ENCODE data around the gene PTPN6.

DNA sequence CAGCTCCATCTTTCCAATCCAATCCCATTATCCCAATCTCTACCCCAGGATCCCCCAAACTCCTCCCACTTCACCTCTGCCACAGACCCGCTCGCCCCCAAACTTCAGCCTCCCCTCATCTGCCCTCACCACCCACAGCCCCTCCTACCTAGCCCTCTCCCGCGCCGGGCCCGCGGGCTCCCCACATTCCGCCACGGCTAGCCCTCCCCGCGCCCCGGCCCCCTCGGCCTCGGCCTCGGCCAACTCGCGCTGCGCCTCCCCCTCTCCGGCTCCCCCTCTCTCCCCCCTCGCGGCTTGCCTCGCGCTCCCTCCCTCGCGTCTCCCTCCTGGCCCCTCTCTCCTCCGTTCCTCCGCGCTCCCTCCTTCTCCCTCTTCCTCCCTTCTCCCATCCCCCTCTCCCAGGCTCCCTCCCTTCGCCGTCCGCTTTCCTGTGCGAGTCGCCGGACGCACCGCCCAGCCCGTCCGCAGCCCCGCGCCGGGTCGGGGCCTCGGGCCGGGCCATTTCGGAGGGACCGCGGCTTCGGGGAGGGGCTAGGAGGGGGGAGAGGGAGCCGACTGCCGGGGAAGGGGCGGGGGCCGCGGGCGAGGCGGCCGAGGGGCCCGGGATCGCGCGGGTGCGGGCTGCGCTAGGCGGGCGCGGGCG, 23.7 kb upstream of the PTPN6 start, which contains the start of gene ATN1:
- no peak for TF ChIP-seq CEBPB (IDR thresholded peaks at IDR 0.05; ENCODE audit: low read depth)
- TF ChIP-seq, protein P1, sequence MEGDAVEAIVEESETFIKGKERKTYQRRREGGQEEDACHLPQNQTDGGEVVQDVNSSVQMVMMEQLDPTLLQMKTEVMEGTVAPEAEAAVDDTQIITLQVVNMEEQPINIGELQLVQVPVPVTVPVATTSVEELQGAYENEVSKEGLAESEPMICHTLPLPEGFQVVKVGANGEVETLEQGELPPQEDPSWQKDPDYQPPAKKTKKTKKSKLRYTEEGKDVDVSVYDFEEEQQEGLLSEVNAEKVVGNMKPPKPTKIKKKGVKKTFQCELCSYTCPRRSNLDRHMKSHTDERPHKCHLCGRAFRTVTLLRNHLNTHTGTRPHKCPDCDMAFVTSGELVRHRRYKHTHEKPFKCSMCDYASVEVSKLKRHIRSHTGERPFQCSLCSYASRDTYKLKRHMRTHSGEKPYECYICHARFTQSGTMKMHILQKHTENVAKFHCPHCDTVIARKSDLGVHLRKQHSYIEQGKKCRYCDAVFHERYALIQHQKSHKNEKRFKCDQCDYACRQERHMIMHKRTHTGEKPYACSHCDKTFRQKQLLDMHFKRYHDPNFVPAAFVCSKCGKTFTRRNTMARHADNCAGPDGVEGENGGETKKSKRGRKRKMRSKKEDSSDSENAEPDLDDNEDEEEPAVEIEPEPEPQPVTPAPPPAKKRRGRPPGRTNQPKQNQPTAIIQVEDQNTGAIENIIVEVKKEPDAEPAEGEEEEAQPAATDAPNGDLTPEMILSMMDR (IDR thresholded peaks at IDR 0.05 in 2 of 3, conservative IDR thresholded peaks at IDR 0.05 in 1 of 3; ENCODE audit: borderline replicate concordance in 1 of 3, insufficient read depth in 1 of 3, low read depth in 2 of 3, low read length in 2 of 3): no peak
- TF ChIP-seq POLR2A (IDR thresholded peaks at IDR 0.05; ENCODE audit: borderline replicate concordance, extremely low read depth, insufficient read depth, insufficient read length): no peak
- TF ChIP-seq EZH2 (IDR thresholded peaks at IDR 0.05): no peak
- TF ChIP-seq JUND (IDR thresholded peaks at IDR 0.05): no peak
- TF ChIP-seq RAD21 (IDR thresholded peaks at IDR 0.05; ENCODE audit: low read depth): no peak
- TF ChIP-seq POLR2AphosphoS5 (IDR thresholded peaks at IDR 0.05; ENCODE audit: low read depth, low read length): peak; percentile 59
- TF ChIP-seq, protein P2, sequence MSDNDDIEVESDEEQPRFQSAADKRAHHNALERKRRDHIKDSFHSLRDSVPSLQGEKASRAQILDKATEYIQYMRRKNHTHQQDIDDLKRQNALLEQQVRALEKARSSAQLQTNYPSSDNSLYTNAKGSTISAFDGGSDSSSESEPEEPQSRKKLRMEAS (IDR thresholded peaks at IDR 0.05): no peak
- TF ChIP-seq EGR1 (IDR thresholded peaks at IDR 0.05; ENCODE audit: low read depth): no peak
- TF ChIP-seq ZNF274 (IDR thresholded peaks at IDR 0.05; ENCODE audit: low read depth, low read length): no peak

All from HCT116 (cell line).